Measurements from ENCODE around the gene RAI1. TPM values are rescaled to one million over a fixed set of nuclear protein-coding genes. Genes with fewer than 3 reads are reported as not detected.

Gene RAI1
- total RNA-seq, 1 donor from 2014 or later: 24.7 TPM

DNA sequence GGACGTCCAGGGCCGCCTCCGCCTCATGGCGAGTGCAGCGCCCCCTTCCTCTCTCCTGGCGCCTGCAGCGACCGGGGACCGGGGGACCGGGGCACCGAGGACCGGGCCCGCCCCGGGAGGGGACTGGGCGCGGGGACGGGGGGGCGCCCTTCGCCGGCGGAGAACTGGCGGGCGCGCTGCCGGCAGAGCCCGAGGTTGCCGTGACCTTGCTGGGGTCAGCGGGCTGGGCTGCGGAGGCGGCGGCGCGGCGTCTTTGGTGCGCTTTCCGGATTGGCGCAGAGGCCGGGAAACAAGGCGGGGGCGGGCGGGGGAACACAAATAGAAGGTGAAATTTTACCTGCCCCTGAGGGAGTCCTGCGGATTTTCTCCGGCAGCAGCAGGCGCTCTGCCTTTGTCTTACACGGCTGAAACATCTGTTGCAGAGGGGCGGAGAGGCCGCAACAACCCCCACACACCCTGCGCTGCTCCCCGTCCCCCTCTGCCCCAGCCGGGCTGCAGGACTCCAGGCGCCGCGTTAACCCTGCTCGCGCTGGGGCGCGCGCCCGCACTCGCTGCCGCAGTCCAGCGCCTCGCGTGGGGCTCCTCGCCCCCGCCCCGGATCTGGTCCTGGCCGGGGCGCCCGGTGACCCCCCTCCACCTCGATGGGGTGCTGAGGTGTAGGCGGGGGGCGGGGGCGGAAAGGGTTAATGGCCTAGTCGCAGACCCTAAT, 102.0 kb downstream of the RAI1 start:
- Histone ChIP-seq H3K9me3 (no peaks in the 10 kb centered on the region), H3K27me3 (no peaks in the 10 kb centered on the region), H3K4me3 (peak overlapping the region; percentile 60 to 76), H3K4me1 (peaks cover 12 to 22% of the 10 kb centered on the region in 2 donors), H3K27ac (peak overlapping the region; percentile 32 to 41), H3K36me3 (no peaks in the 10 kb centered on the region)
- TF ChIP-seq CTCF (IDR thresholded peaks at IDR 0.05): no peak
- no peak for DNase-seq (ENCODE audit: low spot score in 2 of 2)
- intact Hi-C loops (cut with DNase I): no loop called here

DNA sequence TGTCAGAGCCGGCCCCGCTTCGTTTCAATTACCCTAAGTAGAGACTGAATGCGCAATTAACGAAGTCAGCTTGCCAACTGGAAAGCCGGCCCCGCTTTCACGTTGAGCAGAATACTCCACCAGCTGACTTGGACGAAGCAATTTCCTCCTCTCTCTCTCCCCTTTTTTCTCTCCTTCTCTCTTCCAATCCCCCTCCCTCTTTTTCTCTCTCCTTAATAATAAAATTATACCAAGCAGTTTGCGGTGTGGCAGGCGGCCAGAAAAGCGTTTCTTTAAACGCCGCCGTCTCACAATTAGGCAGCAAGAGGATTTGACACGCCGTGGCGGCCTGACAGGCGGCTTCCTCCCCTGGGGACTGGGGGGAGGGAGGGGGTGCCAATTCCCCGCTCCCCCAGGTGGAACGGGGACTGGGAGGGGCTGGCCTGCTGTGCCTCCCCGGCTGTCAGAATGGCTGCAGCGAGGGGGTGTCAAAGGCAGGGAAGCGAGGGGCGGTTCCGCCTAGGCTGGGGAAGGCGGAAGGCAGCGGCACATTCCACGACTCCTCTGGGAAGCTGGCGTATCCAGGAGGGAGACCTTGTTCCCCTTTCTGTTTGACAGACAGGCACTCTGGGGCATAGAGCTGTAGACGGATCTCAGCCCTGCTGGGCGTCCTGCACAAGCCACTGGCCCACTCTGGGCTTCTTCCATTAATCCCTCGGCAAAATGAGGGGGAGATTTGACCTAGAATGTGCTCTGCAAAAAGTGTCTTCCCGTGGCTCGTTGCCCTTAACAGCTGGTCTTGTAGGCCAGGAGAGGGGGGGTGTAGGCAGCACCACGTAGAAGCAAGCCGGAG, 102.8 kb downstream of the RAI1 start:
- no peak for DNase-seq (ENCODE audit: low spot score in 2 of 2)

DNA sequence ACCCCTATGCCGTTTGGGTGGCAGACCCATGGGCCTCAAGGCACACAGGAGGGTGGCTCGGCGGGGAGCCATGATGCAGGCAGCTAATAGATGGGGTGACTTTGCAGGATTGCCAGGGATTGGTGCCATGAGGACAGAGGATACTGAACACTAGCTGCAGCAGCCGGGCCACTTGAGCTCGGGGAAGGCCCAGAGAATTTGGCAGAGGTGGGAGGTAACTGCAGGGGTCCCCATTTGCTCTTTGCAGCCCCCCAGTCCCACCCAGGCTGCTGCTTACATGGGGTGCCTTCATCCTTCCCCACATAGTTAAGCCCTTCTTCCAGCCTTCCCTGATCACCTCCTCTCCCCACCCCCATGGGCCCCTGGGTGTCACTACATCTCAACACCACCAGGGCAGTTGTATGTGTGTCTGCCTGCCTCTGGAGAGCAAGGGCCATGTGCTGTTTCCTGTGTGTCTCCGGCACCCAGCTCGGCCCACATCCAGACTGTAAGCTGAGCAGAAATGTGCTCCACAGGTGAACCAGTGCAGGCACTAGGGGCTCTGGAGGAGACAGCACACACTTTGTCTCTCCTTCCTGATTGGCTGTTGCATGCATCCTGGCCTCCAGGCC, 103.5 kb downstream of the RAI1 start:
- H3K9me3 ChIP-seq: no peaks in the 10 kb centered on the region
- intact Hi-C loops (cut with DNase I): no loop called here
- no peak for DNase-seq (ENCODE audit: low spot score in 2 of 2)
- H3K4me1 ChIP-seq: peaks cover 12 to 22% of the 10 kb centered on the region in 2 donors
- H3K4me3 ChIP-seq: peak overlapping the region in 1 of 2 donors; percentile 76
- no peaks in the 10 kb centered on the region for H3K27me3 ChIP-seq
- no peaks in the 10 kb centered on the region for H3K36me3 ChIP-seq
- TF ChIP-seq CTCF (IDR thresholded peaks at IDR 0.05): no peak
- no peak overlapping the region for H3K27ac ChIP-seq

More for the DNA sequence above, 102.8 kb downstream of the RAI1 start:
- Histone ChIP-seq H3K27me3 (no peaks in the 10 kb centered on the region), H3K4me3 (peak overlapping the region; percentile 60 to 76), H3K36me3 (no peaks in the 10 kb centered on the region), H3K9me3 (no peaks in the 10 kb centered on the region), H3K4me1 (peaks cover 12 to 22% of the 10 kb centered on the region in 2 donors), H3K27ac (peak overlapping the region in 1 of 2 donors; percentile 41)
- intact Hi-C loops (cut with DNase I): no loop called here
- no peak for TF ChIP-seq CTCF (IDR thresholded peaks at IDR 0.05)

- H3K4me3 ChIP-seq: no peak overlapping the region
Observed at GRCh38 chr17:17785407-17785806, 104.1 kb downstream of the RAI1 start.

More at GRCh38 chr17:17785407-17785806, 104.1 kb downstream of the RAI1 start:
- intact Hi-C loops (cut with DNase I): no loop called here
- Histone ChIP-seq H3K27me3 (no peaks in the 10 kb centered on the region), H3K36me3 (no peaks in the 10 kb centered on the region), H3K4me1 (peaks cover 12 to 22% of the 10 kb centered on the region in 2 donors), H3K9me3 (no peaks in the 10 kb centered on the region), H3K27ac (no peak overlapping the region)
- TF ChIP-seq CTCF (IDR thresholded peaks at IDR 0.05): no peak
- DNase-seq (ENCODE audit: low spot score in 2 of 2): no peak
